Measurements from ENCODE around the gene FKBP10. TPM values are rescaled to one million over a fixed set of nuclear protein-coding genes. Genes with fewer than 3 reads are reported as not detected.

Gene FKBP10
- total and polyA plus RNA-seq, 9 of the 15 experiments (the other 6 are each of a cell fraction or from before 2014, with no cell fraction given) = 0.03 to 3.0 (median 1.4) TPM; not detected in 1

DNA sequence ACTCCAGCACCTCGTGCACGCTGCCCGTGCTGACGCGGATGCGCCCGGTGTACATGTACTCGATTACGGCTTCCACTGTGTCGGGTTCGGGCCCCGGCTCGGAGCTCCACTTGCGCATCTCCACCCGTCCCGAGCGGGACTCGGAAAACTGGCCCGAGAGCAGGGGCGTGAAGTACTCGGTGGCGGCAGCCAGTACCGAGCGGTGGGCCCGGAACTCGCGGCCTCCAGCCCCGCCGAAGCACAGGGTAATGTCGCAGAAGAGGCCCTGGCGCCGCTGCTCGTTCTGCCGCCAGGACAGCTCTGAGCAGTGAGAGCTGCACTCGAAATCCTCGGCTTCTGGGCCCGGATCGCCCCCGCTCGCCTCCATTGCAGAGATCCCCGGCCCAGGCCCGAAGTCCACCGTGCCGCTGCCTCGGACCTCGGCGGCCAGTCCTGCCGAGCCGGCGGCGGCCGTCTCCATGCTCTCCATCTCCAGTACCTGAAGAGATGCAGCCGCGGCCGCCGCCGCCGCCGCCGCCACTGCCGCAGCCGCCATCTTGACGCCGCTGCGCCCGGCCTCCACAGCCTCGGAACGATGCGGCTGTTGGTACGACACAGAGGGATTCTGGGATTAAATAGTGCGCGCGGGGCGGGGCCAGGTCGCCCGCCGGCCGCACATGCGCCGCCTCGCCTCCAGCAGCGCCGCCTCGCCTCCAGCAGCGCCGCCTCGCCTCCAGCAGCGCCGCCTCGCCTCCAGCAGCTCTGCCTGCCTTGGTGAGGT is 52.2 kb downstream of the FKBP10 start, which contains the start of gene KLHL11 (continued):
- TF ChIP-seq, protein P1, sequence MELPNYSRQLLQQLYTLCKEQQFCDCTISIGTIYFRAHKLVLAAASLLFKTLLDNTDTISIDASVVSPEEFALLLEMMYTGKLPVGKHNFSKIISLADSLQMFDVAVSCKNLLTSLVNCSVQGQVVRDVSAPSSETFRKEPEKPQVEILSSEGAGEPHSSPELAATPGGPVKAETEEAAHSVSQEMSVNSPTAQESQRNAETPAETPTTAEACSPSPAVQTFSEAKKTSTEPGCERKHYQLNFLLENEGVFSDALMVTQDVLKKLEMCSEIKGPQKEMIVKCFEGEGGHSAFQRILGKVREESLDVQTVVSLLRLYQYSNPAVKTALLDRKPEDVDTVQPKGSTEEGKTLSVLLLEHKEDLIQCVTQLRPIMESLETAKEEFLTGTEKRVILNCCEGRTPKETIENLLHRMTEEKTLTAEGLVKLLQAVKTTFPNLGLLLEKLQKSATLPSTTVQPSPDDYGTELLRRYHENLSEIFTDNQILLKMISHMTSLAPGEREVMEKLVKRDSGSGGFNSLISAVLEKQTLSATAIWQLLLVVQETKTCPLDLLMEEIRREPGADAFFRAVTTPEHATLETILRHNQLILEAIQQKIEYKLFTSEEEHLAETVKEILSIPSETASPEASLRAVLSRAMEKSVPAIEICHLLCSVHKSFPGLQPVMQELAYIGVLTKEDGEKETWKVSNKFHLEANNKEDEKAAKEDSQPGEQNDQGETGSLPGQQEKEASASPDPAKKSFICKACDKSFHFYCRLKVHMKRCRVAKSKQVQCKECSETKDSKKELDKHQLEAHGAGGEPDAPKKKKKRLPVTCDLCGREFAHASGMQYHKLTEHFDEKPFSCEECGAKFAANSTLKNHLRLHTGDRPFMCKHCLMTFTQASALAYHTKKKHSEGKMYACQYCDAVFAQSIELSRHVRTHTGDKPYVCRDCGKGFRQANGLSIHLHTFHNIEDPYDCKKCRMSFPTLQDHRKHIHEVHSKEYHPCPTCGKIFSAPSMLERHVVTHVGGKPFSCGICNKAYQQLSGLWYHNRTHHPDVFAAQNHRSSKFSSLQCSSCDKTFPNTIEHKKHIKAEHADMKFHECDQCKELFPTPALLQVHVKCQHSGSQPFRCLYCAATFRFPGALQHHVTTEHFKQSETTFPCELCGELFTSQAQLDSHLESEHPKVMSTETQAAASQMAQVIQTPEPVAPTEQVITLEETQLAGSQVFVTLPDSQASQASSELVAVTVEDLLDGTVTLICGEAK (IDR thresholded peaks at IDR 0.05) = peak; percentile 18; the same call in 1 of the 2 replicates
- TF ChIP-seq, protein P1 (CRISPR knock-in tag; IDR thresholded peaks at IDR 0.05) = no peak
- no peak for TF ChIP-seq ZNF780A (CRISPR knock-in tag; IDR thresholded peaks at IDR 0.05)
- peak; percentile 63; the same call in 1 of the 2 replicates for TF ChIP-seq ATF7 (IDR thresholded peaks at IDR 0.05)
- TF ChIP-seq, protein P2, sequence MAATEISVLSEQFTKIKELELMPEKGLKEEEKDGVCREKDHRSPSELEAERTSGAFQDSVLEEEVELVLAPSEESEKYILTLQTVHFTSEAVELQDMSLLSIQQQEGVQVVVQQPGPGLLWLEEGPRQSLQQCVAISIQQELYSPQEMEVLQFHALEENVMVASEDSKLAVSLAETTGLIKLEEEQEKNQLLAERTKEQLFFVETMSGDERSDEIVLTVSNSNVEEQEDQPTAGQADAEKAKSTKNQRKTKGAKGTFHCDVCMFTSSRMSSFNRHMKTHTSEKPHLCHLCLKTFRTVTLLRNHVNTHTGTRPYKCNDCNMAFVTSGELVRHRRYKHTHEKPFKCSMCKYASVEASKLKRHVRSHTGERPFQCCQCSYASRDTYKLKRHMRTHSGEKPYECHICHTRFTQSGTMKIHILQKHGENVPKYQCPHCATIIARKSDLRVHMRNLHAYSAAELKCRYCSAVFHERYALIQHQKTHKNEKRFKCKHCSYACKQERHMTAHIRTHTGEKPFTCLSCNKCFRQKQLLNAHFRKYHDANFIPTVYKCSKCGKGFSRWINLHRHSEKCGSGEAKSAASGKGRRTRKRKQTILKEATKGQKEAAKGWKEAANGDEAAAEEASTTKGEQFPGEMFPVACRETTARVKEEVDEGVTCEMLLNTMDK (IDR thresholded peaks at IDR 0.05; ENCODE audit: borderline replicate concordance, insufficient read depth, low read depth, low read length, poor library complexity, severe bottlenecking) = peak; percentile 7
- no peak for TF ChIP-seq NCOA6 (IDR thresholded peaks at IDR 0.05)
- TF ChIP-seq, protein P3, sequence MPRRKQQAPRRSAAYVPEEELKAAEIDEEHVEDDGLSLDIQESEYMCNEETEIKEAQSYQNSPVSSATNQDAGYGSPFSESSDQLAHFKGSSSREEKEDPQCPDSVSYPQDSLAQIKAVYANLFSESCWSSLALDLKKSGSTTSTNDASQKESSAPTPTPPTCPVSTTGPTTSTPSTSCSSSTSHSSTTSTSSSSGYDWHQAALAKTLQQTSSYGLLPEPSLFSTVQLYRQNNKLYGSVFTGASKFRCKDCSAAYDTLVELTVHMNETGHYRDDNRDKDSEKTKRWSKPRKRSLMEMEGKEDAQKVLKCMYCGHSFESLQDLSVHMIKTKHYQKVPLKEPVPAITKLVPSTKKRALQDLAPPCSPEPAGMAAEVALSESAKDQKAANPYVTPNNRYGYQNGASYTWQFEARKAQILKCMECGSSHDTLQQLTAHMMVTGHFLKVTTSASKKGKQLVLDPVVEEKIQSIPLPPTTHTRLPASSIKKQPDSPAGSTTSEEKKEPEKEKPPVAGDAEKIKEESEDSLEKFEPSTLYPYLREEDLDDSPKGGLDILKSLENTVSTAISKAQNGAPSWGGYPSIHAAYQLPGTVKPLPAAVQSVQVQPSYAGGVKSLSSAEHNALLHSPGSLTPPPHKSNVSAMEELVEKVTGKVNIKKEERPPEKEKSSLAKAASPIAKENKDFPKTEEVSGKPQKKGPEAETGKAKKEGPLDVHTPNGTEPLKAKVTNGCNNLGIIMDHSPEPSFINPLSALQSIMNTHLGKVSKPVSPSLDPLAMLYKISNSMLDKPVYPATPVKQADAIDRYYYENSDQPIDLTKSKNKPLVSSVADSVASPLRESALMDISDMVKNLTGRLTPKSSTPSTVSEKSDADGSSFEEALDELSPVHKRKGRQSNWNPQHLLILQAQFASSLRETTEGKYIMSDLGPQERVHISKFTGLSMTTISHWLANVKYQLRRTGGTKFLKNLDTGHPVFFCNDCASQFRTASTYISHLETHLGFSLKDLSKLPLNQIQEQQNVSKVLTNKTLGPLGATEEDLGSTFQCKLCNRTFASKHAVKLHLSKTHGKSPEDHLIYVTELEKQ (CRISPR knock-in tag; IDR thresholded peaks at IDR 0.05) = no peak
- TF ChIP-seq CREB3L1 (IDR thresholded peaks at IDR 0.05; ENCODE audit: borderline replicate concordance, low read depth) = peak; percentile 50; the same call in 1 of the 2 replicates
- no peak for TF ChIP-seq ZNF354B (CRISPR knock-in tag; IDR thresholded peaks at IDR 0.05)

Measured in K562 (cell line).